Thyroid gland (tissue), 4 donors: Measurements from ENCODE around the gene CLEC2D. TPM values are rescaled to one million over a fixed set of nuclear protein-coding genes. Genes with fewer than 3 reads are reported as not detected.

Experiments
- DNase-seq, 2 donors: peaks; one replicate each; pipeline ENCODE4 v3.0.0-alpha.2; 2019
- H3K27ac ChIP-seq, 3 donors: fragments of 200-600 bp; sonication (generic); 1 replicate in 2 of 3; 2 replicates in 1 of 3; pipeline ENCODE4 v1.5.1; 2016 to 2019; ENCODE audit warnings: mild to moderate bottlenecking in 1 of 3, moderate library complexity in 1 of 3
- H3K27me3 ChIP-seq: fragments of 200-600 bp; sonication (generic); one replicate; pipeline ENCODE4 v1.5.1; 2019
- H3K36me3 ChIP-seq, 2 donors: fragments of 200-600 bp; sonication (generic); one replicate each; pipeline ENCODE4 v1.5.1; 2016 to 2019
- H3K4me1 ChIP-seq, 2 donors: fragments of 200-600 bp; sonication (generic); one replicate each; pipeline ENCODE4 v1.5.1; 2017 to 2019
- H3K4me3 ChIP-seq, 3 donors: fragments of 200-600 bp; sonication (generic); replicated peaks in 1 of 3; 1 replicate in 2 of 3; 2 replicates in 1 of 3; pipeline ENCODE4 v1.5.1; 2016; ENCODE audit warnings: mild to moderate bottlenecking in 1 of 3
- H3K9me3 ChIP-seq: fragments of 200-600 bp; sonication (generic); one replicate; pipeline ENCODE4 v1.5.1; 2017
- POLR2A ChIP-seq, 2 donors: fragments of 450-650 bp; IDR thresholded peaks; one replicate each; pipeline ENCODE4 v1.6.1; 2017; ENCODE audit warnings: antibody characterized with exemption in 2 of 2, mild to moderate bottlenecking in 2 of 2, moderate library complexity in 1 of 2
- WGBS, 2 donors: methylation state at CpG; one replicate each; pipeline ENCODE4 v1.1.5; 2017; 5-methylcytosine and 5-hydroxymethylcytosine counted together
- intact Hi-C: fragments of 100-400 bp; cut with DNase I; formaldehyde crosslinking; loops from one replicate; pipeline ENCODE4 v1.15.1; 2023
- total RNA-seq, 4 donors: library from RNA; depleted of rRNA; stranded (reverse); fragments of >200 nt; gene quantifications; one replicate each; pipeline ENCODE4 v1.2.3, GENCODE V29; 2016
- TF ChIP-seq, protein P1 (sequence below), 6 experiments: fragments of 200-600 bp in 3 of 6; fragments of 450-650 bp in 3 of 6; sonication (generic) in 3 of 6; IDR thresholded peaks; one replicate each; pipeline ENCODE4 v1.5.1; 2016 to 2019; ENCODE audit warnings: antibody characterized with exemption in 6 of 6, mild to moderate bottlenecking in 2 of 6, inconsistent platforms in 1 of 6, moderate library complexity in 1 of 6

CLEC2D gene
- total RNA-seq, 4 donors from 2014 or later = 4.9 to 11.3 (median 9.8) TPM

DNA sequence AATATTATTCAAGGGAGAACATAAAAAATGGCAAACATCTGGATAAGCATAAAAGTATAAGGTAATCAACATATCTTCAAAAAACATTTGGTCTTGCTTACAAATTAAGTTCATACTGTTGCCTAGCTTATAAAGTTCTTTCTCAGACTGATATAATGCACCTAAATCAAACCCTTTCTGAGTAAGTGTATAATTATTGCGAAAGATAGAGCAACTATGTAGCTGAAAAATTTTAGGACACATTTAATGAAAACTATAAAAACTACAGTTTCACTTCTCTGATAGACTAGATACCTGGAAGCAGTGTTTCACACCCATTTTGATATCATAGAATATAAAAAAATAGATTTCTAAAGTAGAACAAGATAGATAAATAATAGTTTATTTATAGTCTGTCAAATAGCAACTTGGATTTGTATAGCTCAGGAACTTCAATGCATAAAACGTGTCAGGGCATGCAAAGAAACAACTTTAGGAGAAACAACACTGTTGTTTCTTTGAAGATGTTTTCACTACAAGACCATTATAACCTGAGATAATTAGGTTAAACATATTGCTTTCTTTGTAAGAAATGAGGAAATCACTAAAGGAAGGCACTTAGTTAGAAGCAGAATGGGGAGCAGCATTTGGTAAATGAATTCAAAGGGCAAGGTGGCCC, 55.8 kb downstream of the CLEC2D start:
- H3K4me3 ChIP-seq = no peak overlapping the region
- no peak overlapping the region for H3K27ac ChIP-seq
- DNase-seq = no peak
- 92 to 93% methylated on average over 2 of the region's 2 CpGs for WGBS, 2 donors
- intact Hi-C loops = no loop called here
- H3K9me3 ChIP-seq = no peaks in the 10 kb centered on the region
- H3K4me1 ChIP-seq = no peaks in the 10 kb centered on the region
- no peaks in the 10 kb centered on the region for H3K27me3 ChIP-seq
- no peak for TF ChIP-seq POLR2A (IDR thresholded peaks at IDR 0.05)
- TF ChIP-seq, protein P1, sequence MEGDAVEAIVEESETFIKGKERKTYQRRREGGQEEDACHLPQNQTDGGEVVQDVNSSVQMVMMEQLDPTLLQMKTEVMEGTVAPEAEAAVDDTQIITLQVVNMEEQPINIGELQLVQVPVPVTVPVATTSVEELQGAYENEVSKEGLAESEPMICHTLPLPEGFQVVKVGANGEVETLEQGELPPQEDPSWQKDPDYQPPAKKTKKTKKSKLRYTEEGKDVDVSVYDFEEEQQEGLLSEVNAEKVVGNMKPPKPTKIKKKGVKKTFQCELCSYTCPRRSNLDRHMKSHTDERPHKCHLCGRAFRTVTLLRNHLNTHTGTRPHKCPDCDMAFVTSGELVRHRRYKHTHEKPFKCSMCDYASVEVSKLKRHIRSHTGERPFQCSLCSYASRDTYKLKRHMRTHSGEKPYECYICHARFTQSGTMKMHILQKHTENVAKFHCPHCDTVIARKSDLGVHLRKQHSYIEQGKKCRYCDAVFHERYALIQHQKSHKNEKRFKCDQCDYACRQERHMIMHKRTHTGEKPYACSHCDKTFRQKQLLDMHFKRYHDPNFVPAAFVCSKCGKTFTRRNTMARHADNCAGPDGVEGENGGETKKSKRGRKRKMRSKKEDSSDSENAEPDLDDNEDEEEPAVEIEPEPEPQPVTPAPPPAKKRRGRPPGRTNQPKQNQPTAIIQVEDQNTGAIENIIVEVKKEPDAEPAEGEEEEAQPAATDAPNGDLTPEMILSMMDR (IDR thresholded peaks at IDR 0.05) = no peak
- H3K36me3 ChIP-seq = no peaks in the 10 kb centered on the region

DNA sequence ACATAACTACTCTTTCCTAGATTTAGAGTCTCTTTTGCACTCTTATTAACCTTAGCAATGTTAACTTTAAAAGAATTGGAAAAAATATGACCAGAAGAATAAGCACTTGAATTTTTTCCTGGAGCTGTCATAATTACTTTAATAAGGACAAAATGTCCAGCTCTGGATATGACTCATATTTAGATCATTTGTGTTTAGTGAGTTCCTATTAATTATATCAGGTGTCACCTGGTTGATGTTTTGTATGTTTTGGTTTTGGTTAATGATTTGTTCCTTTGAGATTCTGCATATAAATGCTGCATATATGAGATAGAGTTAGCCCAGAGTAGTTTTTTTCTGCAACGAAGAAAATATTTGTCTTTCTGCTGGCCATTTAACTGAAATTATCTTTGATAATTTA, 58.3 kb downstream of the CLEC2D start:
- TF ChIP-seq POLR2A (IDR thresholded peaks at IDR 0.05) = no peak
- TF ChIP-seq, protein P1 (IDR thresholded peaks at IDR 0.05) = no peak
- Histone ChIP-seq H3K9me3 (no peaks in the 10 kb centered on the region), H3K4me3 (no peak overlapping the region), H3K27ac (no peak overlapping the region), H3K36me3 (no peaks in the 10 kb centered on the region), H3K27me3 (no peaks in the 10 kb centered on the region), H3K4me1 (no peaks in the 10 kb centered on the region)
- intact Hi-C loops = no loop called here
- no peak for DNase-seq
- WGBS, 2 donors = 84 to 90% methylated on average over 1 of the region's 1 CpG

DNA sequence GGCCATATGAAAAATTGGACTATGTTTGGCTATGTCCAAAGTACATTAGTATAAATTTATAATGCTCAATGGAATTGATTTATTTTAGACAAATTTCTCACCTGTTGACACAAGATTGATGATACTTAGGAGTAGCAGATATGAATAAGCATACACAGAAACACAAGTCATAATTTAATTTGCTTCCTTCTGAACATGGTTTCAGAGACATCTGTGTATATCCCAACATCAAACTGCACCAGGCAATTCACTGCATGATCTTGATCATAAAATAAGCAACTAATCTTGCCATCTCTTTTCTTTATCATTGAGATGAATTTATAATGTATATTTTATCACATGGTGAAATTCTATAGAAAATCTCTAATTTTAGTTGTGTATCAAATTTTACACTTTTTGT, 59.6 kb downstream of the CLEC2D start:
- no peak overlapping the region for H3K27ac ChIP-seq
- no peak overlapping the region for H3K4me3 ChIP-seq
- no peak for TF ChIP-seq POLR2A (IDR thresholded peaks at IDR 0.05)
- no peaks in the 10 kb centered on the region for H3K36me3 ChIP-seq
- no peaks in the 10 kb centered on the region for H3K4me1 ChIP-seq
- no peak for DNase-seq
- no peaks in the 10 kb centered on the region for H3K9me3 ChIP-seq
- H3K27me3 ChIP-seq = no peaks in the 10 kb centered on the region
- intact Hi-C loops = no loop called here

DNA sequence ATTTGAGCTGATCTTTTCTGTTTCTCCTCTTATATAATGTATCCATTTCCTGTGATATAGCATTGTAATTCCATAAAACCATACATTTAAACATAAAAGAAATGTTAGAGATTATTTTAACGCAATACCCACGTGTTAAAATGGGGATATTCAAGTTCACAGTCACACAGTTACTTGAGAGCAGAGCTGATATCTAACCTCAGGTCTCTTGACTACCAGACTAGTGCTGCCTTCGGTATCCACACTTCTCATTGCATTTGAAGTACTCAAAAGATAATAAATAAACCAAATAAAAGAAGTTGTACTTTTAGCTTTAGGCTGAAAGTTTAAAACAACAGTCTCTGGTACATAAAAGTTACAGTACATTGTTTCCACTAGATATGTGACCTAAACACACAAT, 60.5 kb downstream of the CLEC2D start:
- H3K27ac ChIP-seq = no peak overlapping the region
- H3K27me3 ChIP-seq = no peaks in the 10 kb centered on the region
- no peak for TF ChIP-seq POLR2A (IDR thresholded peaks at IDR 0.05)
- TF ChIP-seq, protein P1 (IDR thresholded peaks at IDR 0.05) = no peak
- WGBS, 2 donors = 48 to 55% methylated on average over 3 of the region's 3 CpGs
- intact Hi-C loops = no loop called here
- H3K4me3 ChIP-seq = no peak overlapping the region
- no peak for DNase-seq
- H3K9me3 ChIP-seq = no peaks in the 10 kb centered on the region
- no peaks in the 10 kb centered on the region for H3K36me3 ChIP-seq
- H3K4me1 ChIP-seq = no peaks in the 10 kb centered on the region

DNA sequence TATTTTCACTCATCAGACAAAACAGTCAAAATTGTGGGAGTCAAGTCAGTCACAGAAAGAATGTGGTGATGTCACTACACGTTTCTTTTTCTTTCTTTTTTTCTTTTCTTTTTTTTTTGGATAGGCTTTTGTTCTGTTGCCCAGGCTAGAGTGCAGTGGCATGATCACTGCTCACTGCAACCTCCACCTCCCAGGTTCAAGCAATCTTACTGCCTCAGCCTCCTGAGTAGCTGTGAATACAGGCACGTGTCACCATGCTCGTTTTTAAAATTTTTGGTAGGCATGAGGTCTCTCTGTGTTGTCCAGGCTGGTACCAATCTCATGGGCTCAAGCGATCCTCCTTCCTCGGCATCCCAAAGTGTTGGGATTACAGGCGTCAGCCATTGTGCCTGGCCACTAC, 61.1 kb downstream of the CLEC2D start:
- intact Hi-C loops = no loop called here
- WGBS, 2 donors = 83 to 87% methylated on average over 6 of the region's 6 CpGs
- H3K27ac ChIP-seq = no peak overlapping the region
- no peak for TF ChIP-seq POLR2A (IDR thresholded peaks at IDR 0.05)
- TF ChIP-seq, protein P1 (IDR thresholded peaks at IDR 0.05) = no peak
- H3K4me1 ChIP-seq = no peaks in the 10 kb centered on the region
- no peaks in the 10 kb centered on the region for H3K36me3 ChIP-seq
- no peak overlapping the region for H3K4me3 ChIP-seq
- no peaks in the 10 kb centered on the region for H3K9me3 ChIP-seq
- DNase-seq = no peak
- no peaks in the 10 kb centered on the region for H3K27me3 ChIP-seq
